LNCaP clone FGC (cell line): ENCODE data around the gene PLCB1.

ENCODE experiments used
- DNase-seq: peaks from one replicate; pipeline ENCODE4 v3.0.0-alpha.2; 2011; ENCODE audit warnings: low read depth
- H3K4me3 ChIP-seq: 2 replicates; pipeline ENCODE4 v1.5.1; 2011; ENCODE audit warnings: mild to moderate bottlenecking, low read depth, low read length, control low read depth
- CTCF ChIP-seq: IDR thresholded peaks from 2 replicates; pipeline ENCODE4 v1.5.1; 2012; ENCODE audit warnings: mild to moderate bottlenecking; ENCODE audit not compliant: control insufficient read depth, insufficient read depth; ENCODE audit errors: extremely low read depth

The PLCB1 gene

GRCh38 chr20:8706961-8707700 lies 575.1 kb downstream of the PLCB1 start:
- TF ChIP-seq CTCF, result no peak
- H3K4me3 ChIP-seq, result no peak overlapping the region
- DNase-seq, result no peak

GRCh38 chr20:8709627-8710026 lies 577.6 kb downstream of the PLCB1 start:
- TF ChIP-seq CTCF, result no peak
- no peak for DNase-seq
- H3K4me3 ChIP-seq, result no peak overlapping the region

- DNase-seq, result no peak
- TF ChIP-seq CTCF, result no peak
- H3K4me3 ChIP-seq, result no peak overlapping the region
These were observed 579.4 kb downstream of the PLCB1 start for GRCh38 chr20:8711501-8711900.

- TF ChIP-seq CTCF, result no peak
- H3K4me3 ChIP-seq, result no peak overlapping the region
- DNase-seq, result no peak
These were observed 582.1 kb downstream of the PLCB1 start for GRCh38 chr20:8714206-8714605.

- no peak for TF ChIP-seq CTCF
- DNase-seq, result no peak
These were observed 586.2 kb downstream of the PLCB1 start for GRCh38 chr20:8718279-8718678.

GRCh38 chr20:8720089-8720488 lies 588.0 kb downstream of the PLCB1 start:
- no peak for TF ChIP-seq CTCF
- DNase-seq, result no peak
- H3K4me3 ChIP-seq, result no peak overlapping the region

More at GRCh38 chr20:8718279-8718678, 586.2 kb downstream of the PLCB1 start:
- no peak overlapping the region for H3K4me3 ChIP-seq

GRCh38 chr20:8721098-8721497 lies 589.0 kb downstream of the PLCB1 start:
- peak; percentile 27 for DNase-seq
- peak; percentile 92 for TF ChIP-seq CTCF
- no peak overlapping the region for H3K4me3 ChIP-seq
